HG03196 (cell line): Measurements from ENCODE around the gene LHPP.

Experiments used
- ATAC-seq: cut with Tn5 transposase; IDR thresholded peaks from one replicate; pipeline ENCODE4 v1.9.1; 2021; ENCODE audit not compliant: unreplicated experiment

LHPP gene

DNA sequence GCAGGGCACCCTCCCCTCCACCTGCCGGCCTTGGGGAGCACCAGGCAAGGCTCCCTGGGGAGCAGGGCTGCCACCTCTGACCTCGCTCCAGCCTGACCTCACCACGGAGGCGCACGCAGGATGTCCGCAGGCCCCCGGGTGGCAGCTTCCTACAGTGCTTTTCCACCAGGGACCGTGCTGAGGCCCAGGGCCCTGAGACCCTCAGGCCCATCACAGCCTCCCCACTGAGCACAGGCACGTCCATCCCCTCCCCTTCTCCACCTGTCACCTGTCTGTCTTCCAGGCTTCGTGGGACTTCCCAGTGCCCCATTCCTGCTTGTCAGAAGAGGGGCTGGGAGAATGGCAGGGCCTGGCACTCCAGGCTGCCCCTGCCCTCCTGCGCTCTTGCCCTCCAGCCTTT lies 90.1 kb downstream of the LHPP start:
- no peak for ATAC-seq

GRCh38 chr10:124552691-124553276 lies 91.2 kb downstream of the LHPP start:
- ATAC-seq, result no peak

GRCh38 chr10:124554085-124554858 lies 92.6 kb downstream of the LHPP start:
- ATAC-seq, result no peak

DNA sequence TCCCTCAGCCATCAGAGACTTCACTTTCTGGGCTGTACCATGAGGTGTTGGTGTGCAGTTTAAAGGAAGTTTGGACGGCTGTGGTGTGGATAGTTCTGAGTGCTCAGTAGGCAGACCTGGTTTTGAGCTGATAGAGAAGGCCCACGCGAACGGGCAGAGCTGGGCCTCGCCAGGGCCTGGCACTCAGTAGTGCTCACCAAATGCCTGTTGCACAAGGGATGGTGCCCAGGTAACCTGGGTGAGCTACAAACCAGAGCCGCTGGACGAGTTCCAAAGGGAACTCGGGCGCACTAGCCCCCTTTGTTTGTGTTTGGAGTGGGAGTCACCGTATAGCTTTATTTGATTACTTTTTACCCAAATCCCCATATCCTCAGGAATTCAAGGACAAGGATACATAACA lies 95.5 kb downstream of the LHPP start:
- ATAC-seq, result no peak

DNA sequence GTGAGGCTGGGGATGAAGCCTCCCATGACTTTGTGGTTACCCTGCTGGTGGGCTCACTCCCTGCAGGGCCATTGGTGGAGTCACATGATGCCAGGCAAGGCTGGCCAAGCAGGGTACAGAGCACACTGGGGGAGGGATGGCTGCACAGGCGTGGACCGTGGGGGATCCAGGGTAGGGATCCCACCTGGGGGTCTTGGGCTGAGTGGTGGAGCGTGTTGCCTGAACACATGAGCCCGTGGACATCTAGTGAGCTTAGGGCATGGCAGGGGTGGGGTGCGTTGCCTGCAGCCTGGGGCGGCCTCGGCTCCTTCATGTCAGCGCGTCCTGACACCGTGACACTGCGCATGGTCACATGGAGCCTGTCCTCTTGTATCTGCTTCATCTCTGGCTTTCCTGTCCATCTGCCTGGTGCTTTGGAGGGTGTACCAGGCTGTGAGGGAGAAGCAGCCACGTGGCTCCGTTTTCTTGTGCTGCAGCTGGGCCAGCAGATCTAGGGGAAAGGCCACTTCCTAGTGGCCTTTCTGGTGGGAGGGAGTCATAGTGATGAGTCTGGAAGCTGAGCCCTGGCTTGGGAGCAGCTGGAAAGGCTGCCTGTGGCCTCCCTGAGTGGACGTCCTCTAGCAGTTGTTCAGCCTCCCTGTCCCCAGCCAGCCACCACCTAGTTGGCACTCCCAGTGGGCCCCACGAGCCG lies 96.2 kb downstream of the LHPP start:
- ATAC-seq, result no peak

DNA sequence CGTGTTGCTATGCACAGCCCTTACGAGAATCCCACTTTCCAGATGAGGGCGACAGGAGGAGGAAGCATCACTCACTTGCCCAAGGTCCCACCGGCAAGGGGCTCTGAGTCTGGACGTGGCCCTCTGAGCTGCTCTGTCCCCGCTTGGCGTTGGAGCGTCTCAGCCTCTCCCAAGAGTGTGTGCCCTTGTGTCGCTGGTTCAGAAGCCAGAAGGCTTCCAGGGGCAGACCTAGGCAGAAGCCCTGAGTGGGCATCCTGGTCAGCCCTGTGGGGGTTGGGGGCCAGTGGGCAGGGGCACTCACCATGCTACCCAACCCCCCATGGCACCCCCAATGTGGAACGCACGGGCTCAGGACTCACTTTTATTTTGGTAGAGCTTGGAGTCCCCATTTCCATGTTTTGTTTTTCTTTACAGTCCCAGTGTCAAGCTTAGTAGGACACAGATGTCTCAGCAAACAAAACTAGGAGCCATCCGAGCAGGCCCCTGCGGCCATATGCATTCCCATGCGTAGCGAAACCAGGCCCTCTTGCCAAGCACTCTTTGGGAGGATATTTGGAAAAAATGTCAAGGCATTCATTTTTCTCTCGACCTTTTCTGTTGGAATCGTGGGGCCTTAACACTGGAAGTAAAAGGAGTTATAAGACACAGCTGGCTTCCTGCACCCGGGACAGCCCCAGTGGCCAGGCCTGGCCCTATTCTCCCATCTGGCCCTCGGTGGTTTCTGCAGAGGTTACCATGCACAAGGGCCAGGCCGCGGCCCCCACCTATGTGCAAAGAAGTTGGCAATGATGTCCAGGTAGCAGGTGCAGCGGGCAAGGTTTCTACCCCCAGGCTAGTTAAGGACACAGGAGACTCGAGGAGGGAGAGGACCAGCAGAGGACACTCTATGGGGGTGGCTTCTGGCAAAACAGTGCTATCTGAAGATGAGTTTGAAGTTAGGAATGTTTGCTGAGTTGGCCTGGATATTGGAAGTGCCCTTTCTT lies 97.0 kb downstream of the LHPP start:
- no peak for ATAC-seq

DNA sequence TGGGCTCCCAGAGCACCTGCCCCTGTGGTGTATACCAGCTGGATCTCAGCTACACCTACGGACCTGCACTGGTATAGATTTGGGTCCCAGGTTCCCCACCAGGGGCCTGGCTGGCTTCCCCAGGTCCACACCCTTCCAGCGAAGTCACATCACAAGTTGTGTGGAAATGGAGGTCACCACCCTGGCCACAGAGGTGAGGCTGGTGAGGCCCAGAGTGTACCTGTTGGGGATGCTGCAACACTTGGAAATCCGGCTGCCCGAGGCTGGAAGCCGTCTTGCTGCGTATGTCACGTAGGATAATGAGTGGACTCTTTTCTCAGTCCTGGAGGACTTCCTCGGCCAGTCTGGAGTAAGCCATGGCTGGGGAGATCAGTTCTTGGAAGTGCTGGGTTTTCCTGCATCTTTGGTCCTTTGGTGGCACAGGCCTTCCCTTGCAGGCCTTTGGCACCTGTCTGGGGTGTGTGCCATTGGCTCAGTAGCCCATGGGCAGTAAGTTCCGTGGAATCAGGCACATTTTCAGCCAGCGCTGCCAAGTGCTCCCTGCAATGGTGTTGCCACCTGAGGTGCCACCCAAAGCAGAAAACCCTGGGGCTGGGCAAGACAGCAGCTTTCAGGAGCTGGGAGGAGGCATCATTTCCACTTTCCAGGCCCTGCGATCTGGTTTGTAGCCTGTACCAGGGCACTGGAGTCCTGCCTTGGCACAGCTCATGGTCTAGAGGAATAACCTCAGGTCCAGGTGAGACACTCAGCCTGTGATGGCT lies 97.9 kb downstream of the LHPP start:
- ATAC-seq, result no peak

GRCh38 chr10:124560377-124561105 lies 98.9 kb downstream of the LHPP start:
- ATAC-seq, result no peak

- ATAC-seq, result no peak
These were observed 99.6 kb downstream of the LHPP start for GRCh38 chr10:124561206-124561605.

GRCh38 chr10:124562425-124563060 lies 100.9 kb downstream of the LHPP start:
- no peak for ATAC-seq

GRCh38 chr10:124563320-124564040 lies 101.9 kb downstream of the LHPP start:
- ATAC-seq, result no peak

GRCh38 chr10:124564881-124565280 lies 103.3 kb downstream of the LHPP start:
- ATAC-seq, result no peak

DNA sequence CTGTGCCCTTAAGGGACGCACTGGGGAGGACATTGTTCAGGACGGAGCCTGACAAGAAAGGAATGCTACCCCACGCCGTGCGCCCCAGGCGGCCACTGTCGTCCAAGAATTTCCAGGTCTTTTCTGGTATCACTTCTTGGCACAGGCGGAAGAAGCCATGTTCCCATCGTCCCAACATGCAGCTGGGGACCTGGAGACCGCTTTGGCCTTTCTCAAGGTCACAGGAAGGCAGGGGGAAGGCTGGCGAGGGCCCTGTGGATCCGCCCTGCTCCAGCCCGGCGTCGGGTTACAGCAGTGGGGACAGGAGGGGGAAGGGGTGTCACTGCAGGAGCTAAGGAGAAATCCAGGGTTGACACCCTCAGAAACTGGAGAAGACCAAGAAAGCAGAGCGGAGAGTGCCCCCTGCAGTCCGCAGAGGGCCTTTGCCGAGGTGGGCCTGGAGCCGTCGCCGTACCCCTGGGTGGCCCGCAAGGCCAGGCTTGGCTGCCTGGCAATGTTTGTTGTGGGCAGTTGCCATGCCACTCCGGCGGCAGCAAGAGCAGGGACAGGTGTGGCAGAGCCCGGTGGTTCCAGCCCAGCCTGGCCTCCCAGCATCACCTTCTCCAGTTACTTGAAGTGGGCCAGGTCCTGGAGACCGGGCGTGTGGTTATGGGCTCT lies 104.1 kb downstream of the LHPP start:
- ATAC-seq, result no peak

DNA sequence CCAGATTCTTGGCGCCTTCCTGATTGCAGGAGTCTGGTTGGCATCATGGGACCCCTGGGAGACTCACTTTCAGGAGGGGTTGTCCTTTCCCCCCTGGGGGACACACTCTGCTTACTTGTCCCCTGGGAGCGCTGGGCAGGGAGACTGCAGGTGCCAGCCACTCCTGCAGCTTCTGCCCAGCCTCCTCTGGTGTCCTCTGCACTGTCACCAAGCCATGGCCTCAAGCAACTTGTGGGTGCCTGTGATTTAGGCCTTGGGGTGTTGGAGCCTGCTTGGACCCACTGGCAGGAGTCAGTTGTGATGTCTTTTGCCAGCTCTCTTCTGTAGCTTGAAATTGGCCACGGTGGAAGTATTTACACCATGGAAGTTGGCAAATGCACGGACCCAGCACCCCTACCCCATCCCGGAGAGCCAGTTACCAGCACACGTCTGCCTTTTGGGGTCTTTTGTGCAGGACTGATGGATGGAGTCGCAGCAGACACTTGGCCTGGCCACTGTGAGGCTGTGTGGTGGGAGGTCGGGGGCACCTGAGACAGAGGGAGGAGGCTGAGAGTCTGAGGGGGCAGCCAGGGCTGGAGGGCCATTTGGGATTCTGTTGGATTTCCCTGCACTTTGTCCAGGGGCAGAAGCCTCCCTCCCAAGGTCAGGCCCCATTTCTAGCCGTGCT lies 104.7 kb downstream of the LHPP start:
- no peak for ATAC-seq

DNA sequence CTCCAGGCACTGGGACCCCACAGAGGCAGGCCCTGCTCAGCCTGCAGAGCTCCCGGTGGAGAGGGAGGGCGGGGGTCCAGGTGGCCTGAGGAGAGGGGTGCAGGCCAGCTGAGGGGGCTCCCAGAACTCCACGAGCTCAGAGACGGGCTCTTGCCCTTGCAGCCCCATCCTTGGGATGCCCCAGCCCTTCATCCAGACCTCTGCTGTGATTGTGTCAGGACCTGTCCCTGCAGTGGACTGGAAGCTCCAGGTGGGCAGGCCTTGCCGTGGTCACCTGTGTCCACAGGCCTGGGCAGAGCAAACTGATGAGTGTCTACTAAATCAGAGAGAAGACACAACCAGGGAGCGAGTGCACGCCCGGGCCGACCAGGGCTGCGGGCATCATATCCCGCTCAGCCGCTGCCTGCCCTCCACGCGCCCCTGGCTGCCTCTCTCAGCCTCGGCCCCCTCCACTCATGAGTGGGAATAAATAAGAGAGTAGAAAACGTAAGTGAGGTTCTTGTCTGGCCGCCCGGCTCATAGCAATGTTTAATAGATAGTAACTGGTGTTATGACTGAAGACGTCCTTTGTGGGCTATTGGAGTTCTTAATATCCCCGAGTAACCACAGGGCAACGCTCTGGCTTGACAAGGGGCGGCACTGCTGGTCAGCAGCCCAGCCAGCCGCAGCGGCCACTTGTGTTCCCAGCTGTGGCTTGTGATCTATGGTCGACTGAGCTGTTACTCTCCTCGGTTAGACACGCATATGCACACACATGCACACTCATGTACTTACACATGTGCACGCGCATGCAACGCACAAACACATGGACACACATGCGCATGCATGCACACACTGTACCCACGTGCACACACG lies 105.6 kb downstream of the LHPP start:
- no peak for ATAC-seq

- no peak for ATAC-seq
These were observed 106.7 kb downstream of the LHPP start for GRCh38 chr10:124568339-124568738.
